CD4-positive, alpha-beta T cell treated with Interleukin-15 for 4 hours (primary cell): ENCODE results near the gene GRIP1.

Experiments
- DNase-seq: peaks from one replicate; pipeline ENCODE4 v3.0.0-alpha.2; 2020; ENCODE audit warnings: low spot score

Gene GRIP1

GRCh38 chr12:66600903-66601302, 78.0 kb downstream of the GRIP1 start:
- DNase-seq: no peak

- no peak for DNase-seq
Measured at GRCh38 chr12:66599816-66600215, 79.1 kb downstream of the GRIP1 start.

- DNase-seq: no peak
Measured at GRCh38 chr12:66598608-66599007, 80.3 kb downstream of the GRIP1 start.

GRCh38 chr12:66598079-66598478, 80.8 kb downstream of the GRIP1 start:
- no peak for DNase-seq

- DNase-seq: no peak
Measured at GRCh38 chr12:66596199-66596598, 82.7 kb downstream of the GRIP1 start.

GRCh38 chr12:66594688-66595087, 84.2 kb downstream of the GRIP1 start:
- DNase-seq: no peak

GRCh38 chr12:66590275-66590985, 88.4 kb downstream of the GRIP1 start:
- no peak for DNase-seq

- DNase-seq: no peak
Measured at GRCh38 chr12:66589095-66589494, 89.8 kb downstream of the GRIP1 start.

GRCh38 chr12:66587912-66588311, 91.0 kb downstream of the GRIP1 start:
- DNase-seq: no peak

- DNase-seq: no peak
Measured at GRCh38 chr12:66584673-66585072, 94.2 kb downstream of the GRIP1 start.

- DNase-seq: no peak
Measured at GRCh38 chr12:66573605-66574004, 105.3 kb downstream of the GRIP1 start.

GRCh38 chr12:66572845-66573244, 106.0 kb downstream of the GRIP1 start:
- DNase-seq: no peak

GRCh38 chr12:66571361-66571915, 107.4 kb downstream of the GRIP1 start:
- DNase-seq: no peak

GRCh38 chr12:66563220-66563619, 115.7 kb downstream of the GRIP1 start:
- no peak for DNase-seq

GRCh38 chr12:66555113-66555512, 123.8 kb downstream of the GRIP1 start:
- no peak for DNase-seq

- no peak for DNase-seq
Measured at GRCh38 chr12:66552716-66553115, 126.2 kb downstream of the GRIP1 start.

- no peak for DNase-seq
Measured at GRCh38 chr12:66550626-66551025, 128.2 kb downstream of the GRIP1 start.

- DNase-seq: no peak
Measured at GRCh38 chr12:66549050-66549389, 129.9 kb downstream of the GRIP1 start.

GRCh38 chr12:66548338-66549049, 130.4 kb downstream of the GRIP1 start:
- no peak for DNase-seq

GRCh38 chr12:66541426-66541825, 137.4 kb downstream of the GRIP1 start:
- DNase-seq: no peak

GRCh38 chr12:66539431-66539830, 139.4 kb downstream of the GRIP1 start:
- DNase-seq: no peak

GRCh38 chr12:66538970-66539369, 139.9 kb downstream of the GRIP1 start:
- DNase-seq: no peak

- no peak for DNase-seq
Measured at GRCh38 chr12:66537876-66538275, 141.0 kb downstream of the GRIP1 start.

GRCh38 chr12:66533767-66534166, 145.1 kb downstream of the GRIP1 start:
- DNase-seq: no peak
